ENCODE results near the gene CCDC24. TPM values are rescaled to one million over a fixed set of nuclear protein-coding genes. Genes with fewer than 3 reads are reported as not detected.

CCDC24 gene
- polyA plus RNA-seq, 2 of the 4 experiments (the other 2 are of a cell fraction) = 2.0 to 10.2 TPM

- no peak for TF ChIP-seq POLR2AphosphoS2 (conservative IDR thresholded peaks at IDR 0.05; ENCODE audit: low read length)
- TF ChIP-seq CTCF (IDR thresholded peaks at IDR 0.05) = no peak
- no peak for TF ChIP-seq RFX5 (IDR thresholded peaks at IDR 0.05)
- no peak for TF ChIP-seq HOXA7 (CRISPR knock-in tag; IDR thresholded peaks at IDR 0.05)
- TF ChIP-seq EP300 (IDR thresholded peaks at IDR 0.05) = no peak
- TF ChIP-seq HEYL (CRISPR knock-in tag; IDR thresholded peaks at IDR 0.05) = no peak
These were observed 4.8 kb downstream of the CCDC24 start (continued) for GRCh38 chr1:43995984-43996732.

- Histone ChIP-seq H3K4me1 (0 out of 3 replicates have a peak, but pooled peaks cover 6% of the 10 kb centered on the region), H3K9me3 (no peaks in the 10 kb centered on the region), H3K27ac (no peak overlapping the region), H3K4me3 (no peak overlapping the region), H3K4me2 (no peak overlapping the region)
- ChIA-PET POLR2A (no interaction called here), CTCF (interaction anchor here (0.9 to 11.5 kb wide), 2 partner anchors 9 to 29 kb away, joined by 3 to 412 read pairs; partner anchors contain the start of gene SLC6A9)
- TF ChIP-seq FOSB (CRISPR knock-in tag; IDR thresholded peaks at IDR 0.05) (no peak), MYC (IDR thresholded peaks at IDR 0.05; ENCODE audit: borderline replicate concordance, low read length) (no peak), ZNF302 (CRISPR knock-in tag; IDR thresholded peaks at IDR 0.05) (no peak), HMGXB4 (CRISPR knock-in tag; IDR thresholded peaks at IDR 0.05; ENCODE audit: borderline replicate concordance) (no peak), E2F6 (IDR thresholded peaks at IDR 0.05; ENCODE audit: borderline replicate concordance, low read depth) (no peak), TFCP2L1 (CRISPR knock-in tag; IDR thresholded peaks at IDR 0.05) (no peak), JUN (IDR thresholded peaks at IDR 0.05) (no peak), SREBF2 (IDR thresholded peaks at IDR 0.05) (no peak), BHLHE40 (IDR thresholded peaks at IDR 0.05; ENCODE audit: low read depth, low read length) (no peak), GATA3 (IDR thresholded peaks at IDR 0.05; ENCODE audit: borderline replicate concordance) (no peak), PBX3 (IDR thresholded peaks at IDR 0.05) (no peak), BCL3 (IDR thresholded peaks at IDR 0.05) (no peak), REST (IDR thresholded peaks at IDR 0.05) (no peak), ESRRA (IDR thresholded peaks at IDR 0.05; ENCODE audit: borderline replicate concordance, low read length) (no peak), USF2 (IDR thresholded peaks at IDR 0.05) (no peak), RFX5 (IDR thresholded peaks at IDR 0.05) (no peak)
- no peak for DNase-seq (ENCODE audit: low read depth in 1 of 2, low spot score in 1 of 2)
- no peak for ATAC-seq
- 86% methylated on average over 4 of the region's 6 CpGs for WGBS (ENCODE audit: missing lambda C conversion rate)
- FAIRE-seq = no peak
These were observed 5.3 kb downstream of the CCDC24 start for GRCh38 chr1:43996733-43997115.
